Nephron (organoid): ENCODE measurements around the gene TMEM45B.

Experiments
- H3K27ac Mint-ChIP-seq, 3 experiments: 2 replicates each; pipeline ENCODE4 v1.8.0; 2020; ENCODE audit warnings: mixed read lengths in 3 of 3, mild to moderate bottlenecking in 2 of 3, moderate library complexity in 1 of 3
- H3K27me3 Mint-ChIP-seq: 2 replicates; pipeline ENCODE4 v1.8.0; 2021; ENCODE audit warnings: low read depth, mild to moderate bottlenecking, moderate library complexity, mixed read lengths
- H3K36me3 Mint-ChIP-seq: 2 replicates; pipeline ENCODE4 v1.8.0; 2020; ENCODE audit warnings: low read depth, mixed read lengths
- H3K4me1 Mint-ChIP-seq: 2 replicates; pipeline ENCODE4 v1.8.0; 2020; ENCODE audit warnings: mixed read lengths
- H3K4me3 Mint-ChIP-seq, 3 experiments: 2 replicates each; pipeline ENCODE4 v1.8.0; 2020; ENCODE audit warnings: mild to moderate bottlenecking in 3 of 3, mixed read lengths in 3 of 3, moderate library complexity in 2 of 3
- H3K9me3 Mint-ChIP-seq: 2 replicates; pipeline ENCODE4 v1.8.0; 2020; ENCODE audit warnings: mixed read lengths
- TF ChIP-seq, protein P1 (sequence below), 3 experiments: fragments of 200-600 bp; sonication (generic); IDR thresholded peaks; one replicate each; pipeline ENCODE4 v1.5.0; 2021; ENCODE audit warnings: antibody characterized with exemption in 3 of 3; ENCODE audit not compliant: unreplicated experiment in 3 of 3

The TMEM45B gene

DNA sequence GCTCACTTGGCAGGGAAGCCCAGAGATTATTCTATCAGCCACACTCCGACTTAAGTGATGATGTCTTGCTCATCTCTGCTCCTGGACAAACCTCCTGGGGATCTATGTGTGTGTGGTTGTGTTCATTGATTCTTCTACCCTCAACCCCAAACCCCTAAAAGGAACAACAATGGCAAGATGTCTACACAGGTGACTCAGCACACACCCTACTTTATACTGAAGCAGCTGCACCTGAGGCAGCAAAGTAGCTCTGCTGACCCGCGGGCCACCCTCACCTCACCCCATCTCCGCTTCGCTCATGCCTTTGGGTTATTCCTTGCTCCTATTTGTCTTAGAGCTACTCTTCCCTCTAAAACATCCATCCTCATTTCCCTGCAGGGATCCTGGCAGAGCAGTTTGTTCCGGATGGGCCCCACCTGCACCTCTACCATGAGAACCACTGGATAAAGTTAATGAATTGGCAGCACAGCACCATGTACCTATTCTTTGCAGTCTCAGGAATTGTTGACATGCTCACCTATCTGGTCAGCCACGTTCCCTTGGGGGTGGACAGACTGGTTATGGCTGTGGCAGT is 38.7 kb downstream of the TMEM45B start:
- H3K27me3 Mint-ChIP-seq = no peaks in the 10 kb centered on the region
- no peaks in the 10 kb centered on the region for H3K4me1 Mint-ChIP-seq
- H3K9me3 Mint-ChIP-seq = no peaks in the 10 kb centered on the region
- H3K36me3 Mint-ChIP-seq = peaks cover 4% of the 10 kb centered on the region
- H3K4me3 Mint-ChIP-seq = no peak overlapping the region
- TF ChIP-seq, protein P1, sequence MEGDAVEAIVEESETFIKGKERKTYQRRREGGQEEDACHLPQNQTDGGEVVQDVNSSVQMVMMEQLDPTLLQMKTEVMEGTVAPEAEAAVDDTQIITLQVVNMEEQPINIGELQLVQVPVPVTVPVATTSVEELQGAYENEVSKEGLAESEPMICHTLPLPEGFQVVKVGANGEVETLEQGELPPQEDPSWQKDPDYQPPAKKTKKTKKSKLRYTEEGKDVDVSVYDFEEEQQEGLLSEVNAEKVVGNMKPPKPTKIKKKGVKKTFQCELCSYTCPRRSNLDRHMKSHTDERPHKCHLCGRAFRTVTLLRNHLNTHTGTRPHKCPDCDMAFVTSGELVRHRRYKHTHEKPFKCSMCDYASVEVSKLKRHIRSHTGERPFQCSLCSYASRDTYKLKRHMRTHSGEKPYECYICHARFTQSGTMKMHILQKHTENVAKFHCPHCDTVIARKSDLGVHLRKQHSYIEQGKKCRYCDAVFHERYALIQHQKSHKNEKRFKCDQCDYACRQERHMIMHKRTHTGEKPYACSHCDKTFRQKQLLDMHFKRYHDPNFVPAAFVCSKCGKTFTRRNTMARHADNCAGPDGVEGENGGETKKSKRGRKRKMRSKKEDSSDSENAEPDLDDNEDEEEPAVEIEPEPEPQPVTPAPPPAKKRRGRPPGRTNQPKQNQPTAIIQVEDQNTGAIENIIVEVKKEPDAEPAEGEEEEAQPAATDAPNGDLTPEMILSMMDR (IDR thresholded peaks at IDR 0.05; ENCODE audit: unreplicated experiment in 3 of 3) = no peak
- H3K27ac Mint-ChIP-seq = peak overlapping the region in 1 of 3 experiments; percentile 12

DNA sequence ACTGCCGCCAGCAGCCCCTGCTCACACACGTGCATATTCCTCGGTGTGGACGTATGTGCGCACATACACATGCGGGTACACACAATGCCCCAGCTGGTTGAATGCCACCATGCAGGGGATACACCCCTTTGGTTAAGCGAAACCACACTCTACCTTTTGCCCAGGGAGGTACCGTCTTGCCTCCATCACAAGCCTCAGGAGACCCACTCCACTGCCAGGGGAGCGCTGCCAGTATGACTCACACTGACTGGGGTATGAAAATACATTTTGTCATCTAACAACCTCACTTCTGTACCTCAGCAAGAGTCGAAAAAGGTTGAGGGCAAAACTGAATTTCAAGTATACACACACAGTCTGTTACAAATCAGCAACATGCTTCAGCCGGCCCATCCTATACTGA is 39.4 kb downstream of the TMEM45B start:
- no peaks in the 10 kb centered on the region for H3K27me3 Mint-ChIP-seq

DNA sequence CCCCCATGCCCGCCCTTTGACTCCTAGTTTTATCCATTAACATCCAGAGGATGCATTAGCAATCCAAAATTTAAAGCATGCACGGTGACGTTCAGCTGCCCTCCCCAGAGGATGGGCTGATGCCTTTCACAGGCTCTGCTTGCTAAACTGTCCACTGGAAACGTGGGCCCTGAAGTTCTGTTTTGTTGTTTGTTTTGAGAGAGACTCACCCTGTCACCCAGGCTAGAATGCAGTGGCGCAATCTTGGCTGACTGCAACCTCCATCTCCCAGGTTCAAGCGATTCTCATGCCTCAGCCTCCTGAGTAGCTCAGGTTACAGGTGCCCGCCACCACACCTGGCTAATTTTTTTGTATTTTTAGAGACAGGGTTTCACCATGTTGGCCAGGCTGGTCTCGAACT is 40.4 kb downstream of the TMEM45B start:
- Mint-ChIP-seq H3K27me3 (no peaks in the 10 kb centered on the region), H3K36me3 (peaks cover 13% of the 10 kb centered on the region)

More for the DNA sequence above, 39.4 kb downstream of the TMEM45B start:
- Mint-ChIP-seq H3K9me3 (no peaks in the 10 kb centered on the region), H3K4me1 (no peaks in the 10 kb centered on the region), H3K27ac (no peak overlapping the region), H3K36me3 (peaks cover 9% of the 10 kb centered on the region), H3K4me3 (no peak overlapping the region)
- TF ChIP-seq, protein P1 (IDR thresholded peaks at IDR 0.05; ENCODE audit: unreplicated experiment in 3 of 3) = no peak

DNA sequence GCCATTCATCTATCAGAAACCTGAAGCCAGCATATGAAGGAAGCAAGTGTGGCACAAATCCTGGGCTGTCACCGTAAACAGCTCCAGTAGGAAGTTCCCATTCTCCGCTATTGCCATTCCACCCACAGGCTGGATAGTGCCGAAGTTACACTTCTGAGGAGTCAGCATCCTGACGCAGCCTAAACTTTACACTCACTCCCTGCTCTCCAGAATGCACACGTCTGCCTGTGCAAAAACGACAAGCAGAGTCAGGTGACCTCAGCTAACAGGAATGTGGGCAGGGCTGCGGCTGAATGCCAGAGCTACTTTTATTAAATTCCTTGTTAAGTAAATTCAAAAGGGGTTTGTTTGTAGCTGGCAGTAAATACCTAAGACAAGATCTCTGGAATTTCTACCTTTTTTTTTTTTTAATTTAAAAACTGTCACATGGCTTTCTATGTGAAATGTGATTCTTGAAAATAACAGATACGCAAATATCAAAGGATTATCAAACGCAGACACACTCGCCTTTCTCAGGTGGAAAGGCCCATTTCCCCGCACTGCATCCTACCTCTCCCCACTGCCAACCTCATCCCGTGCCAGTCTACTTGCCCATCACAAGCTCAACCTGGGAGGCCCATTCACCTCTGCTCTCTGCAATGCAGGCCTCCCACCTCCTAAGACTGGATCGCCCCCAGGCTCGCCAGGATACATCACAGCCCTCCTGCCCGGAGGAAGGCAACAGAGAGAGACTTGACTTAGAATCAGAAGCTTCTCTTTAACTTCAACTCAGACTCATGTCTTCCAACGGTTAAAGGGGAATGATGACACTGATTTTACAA is 46.3 kb downstream of the TMEM45B start:
- Mint-ChIP-seq H3K36me3 (peaks cover 67% of the 10 kb centered on the region), H3K27me3 (no peaks in the 10 kb centered on the region), H3K27ac (peak overlapping the region; percentile 86 to 96 (median 90))

More for the DNA sequence above, 40.4 kb downstream of the TMEM45B start:
- TF ChIP-seq, protein P1 (IDR thresholded peaks at IDR 0.05; ENCODE audit: unreplicated experiment in 3 of 3) = no peak
- no peak overlapping the region for H3K27ac Mint-ChIP-seq
- no peaks in the 10 kb centered on the region for H3K9me3 Mint-ChIP-seq
- H3K4me1 Mint-ChIP-seq = no peaks in the 10 kb centered on the region
- H3K4me3 Mint-ChIP-seq = no peak overlapping the region

DNA sequence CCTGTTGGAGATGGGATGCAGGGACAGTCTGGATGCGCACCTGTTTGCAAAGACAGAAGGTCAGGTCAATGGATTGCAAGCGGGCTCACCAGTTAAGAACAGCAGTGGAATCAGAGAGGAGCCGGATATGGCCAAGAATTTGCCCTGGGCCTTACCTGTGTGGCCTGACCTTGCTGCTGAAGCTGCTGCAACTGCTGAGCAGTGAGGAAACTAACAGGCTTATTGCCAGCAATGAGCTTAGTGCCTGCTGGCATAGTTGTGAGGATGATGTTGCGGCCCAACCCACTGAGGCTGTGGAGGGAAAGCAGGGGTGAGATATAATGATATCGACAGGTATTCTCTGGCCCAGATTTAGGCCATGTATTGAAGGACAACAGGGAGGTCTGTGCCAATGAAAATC is 49.2 kb downstream of the TMEM45B start:
- no peaks in the 10 kb centered on the region for H3K9me3 Mint-ChIP-seq
- peaks cover 82% of the 10 kb centered on the region for H3K36me3 Mint-ChIP-seq
- no peak overlapping the region for H3K27ac Mint-ChIP-seq

More for the DNA sequence above, 46.3 kb downstream of the TMEM45B start:
- TF ChIP-seq, protein P1 (IDR thresholded peaks at IDR 0.05; ENCODE audit: unreplicated experiment in 3 of 3) = no peak
- peaks cover 11% of the 10 kb centered on the region for H3K4me1 Mint-ChIP-seq
- peak overlapping the region in 2 of 3 experiments; percentile 5 to 28 for H3K4me3 Mint-ChIP-seq
- no peaks in the 10 kb centered on the region for H3K9me3 Mint-ChIP-seq

More for the DNA sequence above, 49.2 kb downstream of the TMEM45B start:
- TF ChIP-seq, protein P1 (IDR thresholded peaks at IDR 0.05; ENCODE audit: unreplicated experiment in 3 of 3) = no peak
- Mint-ChIP-seq H3K4me1 (peaks cover 11% of the 10 kb centered on the region), H3K4me3 (no peak overlapping the region), H3K27me3 (no peaks in the 10 kb centered on the region)
